Hematopoietic multipotent progenitor cell treated with erythropoietin and hydrocortisone succinate and interleukin-3 and kit ligand, for 6 days (in vitro differentiated cells): ENCODE data around the gene PLCH1.
"Not testable (repeated sequence)": the region's sequence is repeated elsewhere in the genome, so short reads cannot be mapped to it uniquely, and the experiment has no call there.

ENCODE experiments used
- DNase-seq: peaks from one replicate; pipeline ENCODE4 v3.0.0-alpha.2; 2015

Gene PLCH1

DNA sequence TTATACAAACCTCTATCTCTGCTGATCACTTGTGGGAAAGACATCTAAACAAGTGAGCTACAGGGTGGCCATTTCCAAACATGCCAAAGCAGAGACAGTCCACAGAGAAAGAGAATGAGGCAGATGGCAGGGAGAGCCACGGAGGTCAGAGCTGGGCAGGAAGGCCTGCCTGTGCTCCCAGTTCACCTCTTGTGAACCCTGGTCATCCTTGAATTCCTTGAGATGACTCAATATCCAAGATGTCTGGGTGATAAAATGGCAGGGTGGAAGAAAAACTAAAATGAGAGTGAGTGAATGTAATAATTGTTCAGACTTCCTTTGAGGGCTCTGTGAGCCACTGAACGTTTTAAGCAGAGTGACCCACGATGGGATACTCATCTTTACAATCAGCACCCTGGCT lies 104.8 kb downstream of the PLCH1 start:
- no peak for DNase-seq

DNA sequence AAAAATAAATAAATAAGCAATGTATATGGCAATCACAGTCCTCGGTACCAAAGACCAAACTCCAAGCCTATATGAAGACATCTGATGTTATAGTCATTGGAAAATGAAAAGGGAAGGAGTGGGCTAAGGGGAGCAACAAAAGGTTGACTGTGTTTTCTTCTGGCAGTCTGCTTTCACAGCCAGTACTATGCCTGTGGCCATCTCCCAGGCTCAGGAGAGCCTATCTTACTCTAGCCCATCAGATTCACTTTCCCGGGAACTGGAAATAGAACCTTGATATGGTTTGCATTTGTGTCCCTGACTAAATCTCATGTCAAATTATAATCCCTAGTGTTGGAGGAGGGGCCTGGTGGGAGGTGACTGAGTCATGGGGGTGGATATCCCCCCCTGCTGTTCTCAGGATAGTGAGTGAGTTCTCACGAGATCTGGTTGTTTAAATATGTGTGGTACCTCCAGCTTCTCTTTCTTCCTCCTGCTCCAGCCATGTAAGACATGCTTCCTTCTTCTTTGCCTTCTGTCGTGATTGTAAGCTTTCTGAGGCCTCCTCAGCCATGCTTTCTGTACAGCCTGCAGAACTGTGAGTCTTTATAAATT lies 105.3 kb downstream of the PLCH1 start:
- DNase-seq, result no peak

DNA sequence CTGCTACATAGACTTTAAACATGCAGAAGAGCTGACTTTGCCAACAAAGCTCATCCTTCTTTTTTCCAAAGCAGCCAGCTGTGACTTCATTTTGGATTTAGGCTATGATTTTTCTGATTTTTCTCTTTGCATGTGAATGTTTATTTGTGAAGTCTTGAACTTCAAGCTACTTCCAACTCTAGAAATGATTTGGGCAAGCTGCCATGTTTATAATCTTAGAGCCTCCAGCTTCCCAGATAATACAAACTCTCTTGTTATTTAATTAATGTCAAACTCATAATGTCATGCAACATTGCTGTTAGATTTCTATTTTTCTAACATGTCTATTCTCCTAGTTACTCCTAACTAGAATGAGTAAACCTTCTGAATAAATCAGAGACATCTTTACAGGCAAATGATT lies 106.4 kb downstream of the PLCH1 start:
- not testable (repeated sequence) for DNase-seq

DNA sequence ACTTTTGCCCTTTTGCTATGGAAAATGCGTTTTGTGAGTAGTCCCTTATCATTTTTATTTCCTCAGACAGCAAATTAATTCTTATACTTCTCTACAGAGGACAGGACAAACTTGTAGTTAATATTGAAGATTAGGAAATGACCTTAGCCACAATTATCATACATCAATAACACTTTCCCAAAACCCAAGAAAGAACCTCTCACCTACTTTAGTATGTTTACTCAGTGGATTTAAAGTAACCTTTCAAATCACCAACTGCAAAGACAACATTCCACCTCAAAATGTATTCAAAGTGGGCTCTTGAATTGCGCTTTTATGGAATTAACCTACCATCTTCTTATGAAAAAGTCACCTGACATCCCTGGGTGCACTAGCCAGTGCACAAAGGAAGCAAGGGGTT lies 107.3 kb downstream of the PLCH1 start:
- no peak for DNase-seq

DNA sequence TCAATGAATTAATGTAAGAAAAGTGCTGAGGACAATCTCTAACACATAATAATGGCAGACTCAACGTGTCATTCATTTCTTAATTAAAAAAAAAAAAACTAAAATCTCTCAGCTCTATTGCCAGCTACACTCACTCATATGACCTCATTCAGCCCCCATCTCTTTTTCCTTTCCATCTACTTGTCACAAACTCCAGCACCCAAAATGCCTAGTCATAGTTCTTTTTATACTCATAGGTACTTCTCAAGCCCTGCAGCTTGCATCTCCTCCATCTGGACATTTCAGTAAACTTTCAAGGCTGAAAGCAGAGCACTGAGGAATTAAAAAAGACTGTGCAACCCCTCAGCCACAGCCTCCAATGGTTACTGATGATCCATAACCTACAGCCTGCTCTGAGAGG lies 109.8 kb downstream of the PLCH1 start:
- no peak for DNase-seq

DNA sequence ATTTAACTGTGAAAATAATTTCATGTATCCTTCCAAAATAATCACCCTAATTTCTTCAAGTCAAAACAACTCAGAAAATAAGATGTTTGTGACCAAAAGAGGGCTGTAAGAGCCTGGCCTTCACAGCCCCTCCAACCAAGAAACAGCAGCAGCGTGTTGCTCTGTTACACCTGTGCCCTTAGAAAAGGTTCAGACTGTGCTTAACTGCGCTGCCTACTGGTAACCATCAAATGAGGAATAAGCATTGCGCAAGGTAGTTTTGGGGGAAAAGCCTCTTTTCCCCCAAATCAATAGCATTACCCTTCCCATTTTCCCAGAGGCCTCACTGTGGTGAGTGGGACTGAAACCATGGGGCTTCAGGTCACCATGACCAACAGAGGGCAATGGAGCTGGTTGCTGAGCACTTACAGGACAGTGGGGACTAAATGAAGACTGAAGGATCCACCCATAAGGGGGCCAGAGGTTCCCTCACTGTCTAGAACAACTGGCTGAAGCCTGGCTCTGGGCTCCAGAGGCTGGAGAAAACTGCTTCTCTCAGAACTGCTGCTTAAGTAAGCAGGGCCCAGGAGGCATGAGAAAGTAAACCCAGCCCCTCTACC lies 110.7 kb downstream of the PLCH1 start:
- DNase-seq, result no peak

DNA sequence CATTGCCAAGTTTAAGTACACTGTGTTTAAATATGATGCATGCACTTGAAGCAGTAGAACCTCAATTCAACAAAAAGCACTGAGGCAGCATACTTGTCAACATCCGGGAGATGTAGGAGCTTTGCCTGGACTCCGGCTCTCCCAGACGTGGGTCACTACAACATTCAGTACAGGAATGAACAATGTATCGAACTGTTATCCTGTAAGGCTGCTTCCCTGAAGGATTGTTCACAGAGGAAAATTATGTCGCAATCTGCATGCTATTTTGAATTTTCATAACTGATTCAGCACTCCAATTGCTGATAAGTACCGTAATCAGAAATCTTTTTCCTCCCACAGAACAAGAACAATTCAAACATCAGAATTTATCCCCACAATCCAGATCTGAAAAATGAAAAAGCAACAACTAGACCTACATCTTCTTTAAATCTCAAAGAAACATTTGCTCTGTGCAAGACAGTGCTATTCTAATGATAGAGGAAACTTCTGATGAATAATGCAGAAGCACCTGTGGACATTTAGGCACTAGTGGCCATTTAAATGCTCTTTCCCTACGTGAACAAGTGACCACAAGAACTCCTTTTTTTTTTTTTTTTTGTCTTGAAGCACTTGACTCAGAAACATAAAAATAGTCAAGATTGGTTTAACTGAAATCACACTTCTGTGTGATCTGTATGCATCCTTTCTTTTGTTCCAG lies 113.4 kb downstream of the PLCH1 start:
- DNase-seq, result no peak

DNA sequence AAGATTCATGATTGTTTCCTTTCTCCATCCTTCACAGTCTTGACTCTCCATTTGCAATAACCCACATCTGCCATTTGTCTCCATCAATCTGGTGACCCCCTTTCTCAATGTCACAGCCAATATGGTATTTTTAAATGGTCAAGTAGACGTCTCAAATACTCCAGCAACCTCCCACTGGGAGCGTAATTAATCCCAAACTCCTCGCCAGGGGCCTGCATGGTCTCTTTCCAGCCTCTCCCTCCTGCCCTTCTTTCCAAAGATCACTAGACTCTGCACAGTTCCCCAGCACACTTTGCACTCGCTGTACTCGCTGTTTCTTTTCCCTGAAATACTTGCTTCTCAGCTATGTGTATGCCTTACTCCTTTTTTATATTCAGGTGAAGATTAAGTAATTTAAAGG lies 115.3 kb downstream of the PLCH1 start:
- no peak for DNase-seq

DNA sequence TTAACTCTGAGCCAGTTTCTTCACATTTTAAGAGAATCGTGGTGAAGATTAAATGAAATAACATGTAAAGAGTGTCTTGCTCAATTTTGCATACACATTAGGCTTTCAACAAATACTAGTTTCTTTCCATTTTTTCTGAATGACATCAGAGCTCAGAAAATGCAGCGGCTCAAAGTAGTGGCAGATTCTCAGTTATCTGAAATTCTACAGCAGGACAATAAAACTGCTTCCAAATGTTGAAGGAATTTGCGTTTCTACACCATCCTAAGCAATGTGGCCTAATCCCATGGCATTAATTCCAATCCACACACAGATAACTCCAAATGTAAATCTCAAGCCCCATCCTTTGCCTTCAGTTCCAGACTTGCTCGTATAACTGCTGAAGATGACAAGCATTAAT lies 115.8 kb downstream of the PLCH1 start:
- no peak for DNase-seq

DNA sequence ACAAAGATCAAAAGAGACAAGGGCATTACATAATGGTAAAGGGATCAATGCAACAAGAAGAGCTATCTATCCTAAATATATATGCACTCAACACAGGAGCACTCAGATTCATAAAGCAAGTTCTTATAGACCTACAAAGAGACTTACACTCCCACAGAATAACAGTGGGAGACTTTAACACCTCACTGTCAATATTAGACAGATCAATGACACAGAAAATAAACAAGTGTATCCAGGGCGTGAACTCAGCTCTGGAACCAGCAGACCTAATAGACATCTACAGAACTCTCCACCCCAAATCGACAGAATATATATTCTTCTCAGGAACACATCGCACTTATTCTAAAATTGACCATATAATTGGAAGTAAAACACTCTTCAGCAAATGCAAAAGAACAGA lies 122.2 kb downstream of the PLCH1 start:
- not testable (repeated sequence) for DNase-seq

DNA sequence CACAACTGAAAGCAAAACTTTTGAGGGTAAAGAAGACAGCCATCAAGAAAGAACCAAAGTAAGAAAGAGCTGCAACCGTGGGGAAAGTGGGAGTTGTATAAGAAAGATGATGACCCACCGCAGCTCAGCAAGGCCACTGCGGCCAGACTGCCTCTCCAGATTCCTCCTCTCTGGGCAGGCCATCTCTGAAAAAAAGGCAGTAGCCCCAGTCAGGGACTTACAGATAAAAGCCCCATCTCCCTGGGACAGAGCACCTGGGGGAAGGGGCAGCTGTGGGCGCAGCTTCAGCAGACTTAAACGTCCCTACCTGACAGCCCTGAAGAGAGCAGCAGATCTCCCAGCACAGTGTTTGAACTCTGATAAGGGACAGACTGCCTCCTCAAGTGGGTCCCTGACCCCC lies 124.3 kb downstream of the PLCH1 start:
- DNase-seq, result not testable (repeated sequence)

DNA sequence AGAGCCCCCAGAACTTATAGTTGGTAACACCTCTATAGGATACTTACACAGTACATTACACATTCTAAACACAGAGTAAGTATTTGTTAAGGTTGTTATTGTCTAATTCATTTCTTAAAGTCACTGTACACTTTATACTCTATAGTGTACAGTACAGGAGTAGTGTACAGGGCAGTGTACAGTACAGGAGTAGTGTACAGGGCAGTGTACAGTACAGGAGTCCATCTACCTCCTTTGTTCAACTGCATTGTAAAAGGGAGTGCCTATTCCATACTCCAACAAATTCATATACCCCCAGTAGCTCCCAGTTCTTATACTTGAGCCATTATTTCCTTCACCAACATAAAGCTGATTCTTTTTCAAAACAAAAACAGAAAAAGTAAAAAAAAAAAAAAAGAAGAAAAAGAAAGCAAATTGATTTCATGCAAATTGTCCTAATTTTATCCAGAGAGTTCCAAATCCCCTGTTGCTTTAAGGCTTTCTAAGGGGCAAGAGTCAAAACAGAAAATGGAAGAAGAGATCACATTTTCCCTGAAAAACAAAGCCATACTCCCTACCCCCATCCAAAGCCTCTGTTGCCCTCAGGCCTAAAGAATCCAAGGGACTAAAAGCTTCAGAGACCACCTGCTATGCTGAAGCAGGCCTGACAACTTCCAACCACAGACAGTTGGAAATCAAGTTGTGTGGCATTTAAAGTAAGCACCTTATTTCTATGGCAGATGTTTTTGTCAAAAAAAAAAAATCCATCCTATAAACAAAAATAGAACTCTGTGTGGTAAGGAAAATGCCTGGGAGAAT lies 125.6 kb downstream of the PLCH1 start:
- no peak for DNase-seq

DNA sequence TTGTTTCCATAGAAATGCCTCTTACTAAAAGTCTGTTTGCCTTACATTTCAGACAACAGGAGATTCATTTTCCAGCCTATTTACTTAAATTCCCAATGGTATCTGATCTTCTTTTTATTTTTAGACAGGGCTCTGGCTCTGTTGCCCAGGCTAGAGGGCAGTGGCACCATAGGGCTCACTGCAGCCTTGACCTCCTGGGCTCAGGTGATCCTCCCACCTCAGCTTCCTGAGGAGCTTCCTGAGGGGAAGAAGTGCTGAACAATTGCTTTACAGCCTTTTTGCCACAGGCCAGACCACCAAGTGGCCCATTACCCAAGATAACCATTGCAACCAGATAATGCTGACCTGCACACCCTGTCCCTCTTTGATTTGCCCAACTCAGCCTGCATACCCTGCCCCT lies 126.3 kb downstream of the PLCH1 start:
- DNase-seq, result no peak

DNA sequence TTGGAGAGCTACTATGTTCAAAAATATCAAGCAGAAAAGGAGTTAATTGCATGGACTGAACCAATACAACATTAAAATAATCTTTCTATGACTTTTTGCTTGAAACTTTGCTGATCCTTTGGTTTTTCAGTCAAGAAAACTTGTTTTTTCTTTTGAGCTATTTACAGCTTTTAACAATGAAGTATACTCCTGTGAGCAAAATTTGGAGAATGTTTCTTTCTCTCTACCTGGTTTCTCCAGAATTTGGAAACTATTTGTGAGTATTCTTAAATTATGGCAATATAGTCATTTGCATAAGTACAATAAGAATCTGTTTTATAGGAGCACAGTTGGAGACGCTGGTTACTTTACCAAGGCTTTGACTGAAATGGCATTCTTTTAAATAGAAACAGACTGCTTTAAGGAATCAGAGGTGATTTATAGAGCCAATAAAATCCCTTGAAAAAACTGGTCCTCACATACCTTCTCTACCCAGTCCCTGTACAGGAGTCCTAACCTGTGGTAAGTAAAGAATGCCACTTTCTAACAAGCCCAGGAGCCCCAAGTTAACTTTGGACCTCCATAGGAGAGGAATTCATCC lies 127.4 kb downstream of the PLCH1 start:
- DNase-seq, result no peak

DNA sequence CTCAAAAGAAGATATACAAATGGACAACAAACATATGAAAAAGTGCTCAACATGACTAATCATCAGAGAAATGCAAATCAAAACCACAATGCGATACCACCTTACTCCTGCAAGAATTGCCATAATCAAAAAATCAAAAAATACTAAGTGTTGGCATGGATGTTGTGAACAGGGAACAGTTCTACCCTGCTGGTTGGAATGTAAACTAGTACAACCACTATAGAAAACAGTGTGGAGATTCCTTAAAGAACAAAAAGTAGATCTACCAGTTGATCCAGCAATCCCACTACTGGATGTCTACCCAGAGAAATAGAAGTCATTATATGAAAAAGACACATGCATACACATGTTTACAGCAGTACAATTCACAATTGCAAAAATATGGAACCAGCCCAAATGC lies 129.7 kb downstream of the PLCH1 start:
- not testable (repeated sequence) for DNase-seq

DNA sequence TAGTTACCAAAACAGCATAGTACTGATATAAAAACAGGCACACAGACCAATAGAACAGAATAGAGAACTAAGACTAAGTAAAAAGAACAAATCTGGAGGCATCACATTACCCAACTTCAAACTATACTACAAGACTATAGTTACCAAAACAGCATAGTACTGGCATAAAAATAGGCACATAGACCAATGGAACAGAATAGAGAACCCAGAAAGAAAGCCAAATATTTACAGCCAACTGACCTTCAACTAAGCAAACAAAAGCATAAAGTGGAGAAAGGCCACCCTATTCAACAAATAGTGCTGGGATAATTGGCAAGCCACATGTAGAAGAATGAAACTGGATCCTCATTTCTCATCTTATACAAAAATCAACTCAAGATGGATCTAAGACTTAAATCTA lies 130.5 kb downstream of the PLCH1 start:
- not testable (repeated sequence) for DNase-seq

DNA sequence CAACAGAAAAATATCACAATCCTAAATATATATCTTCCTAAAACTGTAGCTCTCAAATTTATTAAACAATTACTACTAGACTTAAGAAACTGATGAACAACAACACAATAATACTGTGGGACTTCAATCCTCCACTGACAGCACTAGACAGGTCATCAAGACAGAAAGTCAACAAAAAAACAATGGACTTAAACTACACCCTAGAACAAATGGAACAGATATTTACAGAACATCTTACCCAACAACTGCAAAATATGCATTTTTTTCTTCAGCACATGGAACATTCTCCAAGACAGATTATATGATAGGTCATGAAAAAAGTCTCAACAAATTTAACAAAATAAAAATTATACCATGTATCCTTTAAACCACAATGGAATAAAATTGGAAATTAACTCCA lies 133.4 kb downstream of the PLCH1 start:
- DNase-seq, result no peak

DNA sequence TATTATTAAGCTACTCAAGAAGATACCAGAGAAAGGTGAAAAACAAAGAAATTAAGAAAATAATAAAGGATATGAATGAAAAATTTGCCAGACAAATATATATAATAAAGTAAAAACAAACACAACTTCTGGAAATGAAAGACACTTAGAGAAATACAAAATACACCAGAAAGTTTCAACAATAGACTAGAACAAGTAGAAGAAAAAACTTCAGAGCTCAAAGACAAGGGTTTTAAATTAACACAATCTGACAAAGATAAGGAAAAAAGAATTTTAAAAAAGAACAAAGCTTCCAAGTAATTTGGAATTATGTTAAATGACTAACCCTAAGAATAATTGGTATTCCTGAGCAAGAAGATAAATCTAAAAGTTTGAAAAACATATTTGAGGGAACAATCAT lies 135.3 kb downstream of the PLCH1 start:
- DNase-seq, result no peak

DNA sequence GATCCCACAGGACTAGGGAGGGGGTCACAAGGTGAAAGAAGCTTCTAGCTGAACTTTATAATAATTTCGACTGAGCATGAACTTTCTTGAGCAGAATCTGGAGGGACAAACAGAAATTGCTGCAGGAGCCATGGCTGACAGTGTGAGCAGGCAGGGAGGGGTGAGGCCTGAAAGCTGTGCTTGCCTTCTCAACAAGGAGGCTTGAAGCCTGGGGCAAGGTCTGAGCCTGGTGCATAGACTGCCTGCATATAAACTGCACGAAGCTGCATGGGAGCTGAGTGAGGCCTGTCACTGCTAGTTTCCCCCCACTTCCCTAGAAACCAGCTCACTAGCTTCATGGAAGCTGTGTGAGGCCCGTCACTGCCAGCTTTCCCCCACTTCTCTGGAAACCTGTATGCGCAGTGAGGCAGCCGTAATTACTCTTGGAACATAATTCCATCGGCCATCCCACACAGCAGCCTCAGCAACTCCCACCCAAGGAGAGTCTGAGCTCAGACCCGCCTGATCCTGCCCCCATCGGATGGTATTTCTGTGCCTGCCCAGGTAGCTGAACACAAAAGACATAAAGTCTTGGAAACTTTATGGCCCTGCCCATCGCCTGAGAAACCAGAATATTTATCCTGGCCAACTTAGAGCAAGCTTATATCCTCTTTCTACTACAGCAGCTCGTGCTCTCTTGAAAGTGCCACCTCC lies 136.5 kb downstream of the PLCH1 start:
- DNase-seq, result no peak

DNA sequence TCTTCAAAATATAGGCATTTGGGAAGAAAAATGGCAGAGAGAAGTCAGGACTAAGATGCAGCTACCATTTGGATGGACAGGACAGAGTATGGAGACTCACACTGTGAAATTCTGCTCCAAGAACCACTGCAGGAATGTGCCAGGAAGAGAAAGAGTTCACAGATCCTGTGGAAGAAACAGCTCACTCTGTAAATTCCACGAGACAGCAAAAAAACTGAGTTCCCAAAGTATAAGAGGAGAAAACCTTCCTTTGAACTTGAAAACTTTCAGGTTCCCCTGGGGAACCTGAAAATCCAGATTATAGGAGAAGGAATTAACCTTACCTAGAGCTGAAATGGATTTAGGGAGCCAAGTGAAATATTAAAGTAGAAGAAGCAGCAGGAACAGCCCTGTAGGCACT lies 137.1 kb downstream of the PLCH1 start:
- no peak for DNase-seq

DNA sequence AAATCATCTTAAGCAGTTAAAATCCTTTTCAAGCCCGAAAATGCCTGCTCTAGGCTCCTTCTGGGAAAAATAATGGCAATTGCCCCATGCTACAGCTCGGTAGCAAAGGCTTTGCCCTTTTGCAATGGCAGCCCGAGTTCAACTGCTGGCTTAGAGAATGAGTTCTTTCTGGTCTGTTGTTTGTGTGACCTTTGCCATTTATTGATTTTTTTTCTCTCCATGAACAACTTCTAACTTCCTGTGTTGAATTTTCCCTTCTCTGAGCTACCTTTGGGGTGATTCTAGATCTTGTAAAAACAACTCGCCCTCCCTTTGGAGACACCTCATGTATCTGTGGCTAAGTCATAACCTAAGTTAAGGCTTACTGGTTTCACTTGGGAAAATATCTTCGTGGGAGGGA lies 139.3 kb downstream of the PLCH1 start:
- no peak for DNase-seq

DNA sequence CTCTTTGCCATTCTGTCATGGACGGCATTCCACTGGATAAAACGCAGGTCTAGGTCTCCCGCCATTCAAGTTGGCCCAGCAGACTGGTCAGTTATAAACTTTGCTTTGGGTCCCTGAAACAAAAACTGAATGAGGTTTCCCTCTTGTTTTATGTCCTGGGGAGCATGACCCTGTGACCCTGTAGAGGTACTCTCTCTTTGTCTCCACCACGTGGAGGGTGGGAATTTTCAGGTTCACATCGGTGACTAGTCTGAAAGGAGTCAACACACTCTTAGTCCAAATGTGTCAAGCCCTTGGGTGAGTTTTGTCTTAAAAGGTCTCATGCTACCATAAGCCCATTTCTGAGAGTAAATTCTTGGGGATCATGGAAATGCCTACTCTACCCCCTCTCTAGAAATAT lies 139.9 kb downstream of the PLCH1 start:
- no peak for DNase-seq

DNA sequence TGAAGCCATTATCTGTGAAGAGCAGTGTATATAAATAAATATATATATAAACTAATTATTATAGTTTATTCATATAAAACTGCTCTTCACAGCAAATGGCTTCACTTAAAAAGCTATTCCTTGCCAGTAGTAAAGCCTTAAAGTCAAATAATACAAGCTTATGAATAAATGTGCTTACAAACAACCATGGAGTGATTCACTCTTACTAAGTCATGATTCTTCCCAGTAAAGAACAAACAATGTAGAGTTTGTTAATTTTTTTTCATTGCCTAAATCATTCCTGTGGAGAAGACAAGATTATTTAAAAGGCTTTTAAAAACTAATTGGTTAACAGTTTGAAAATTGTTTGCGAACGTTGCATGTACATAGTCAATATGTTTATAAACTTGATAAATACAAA lies 140.7 kb downstream of the PLCH1 start:
- no peak for DNase-seq
